HUDEP-2 (cell line): ENCODE measurements around the gene RAB12.
"Not testable (repeated sequence)": the region's sequence is repeated elsewhere in the genome, so short reads cannot be mapped to it uniquely, and the experiment has no call there.

Source experiments
- DNase-seq, 76 experiments: peaks; one replicate each; lab custom pipeline; 2025; ENCODE audit not compliant: unreplicated experiment in 76 of 76; lab: John Stamatoyannopoulos, UW

RAB12 gene

DNA sequence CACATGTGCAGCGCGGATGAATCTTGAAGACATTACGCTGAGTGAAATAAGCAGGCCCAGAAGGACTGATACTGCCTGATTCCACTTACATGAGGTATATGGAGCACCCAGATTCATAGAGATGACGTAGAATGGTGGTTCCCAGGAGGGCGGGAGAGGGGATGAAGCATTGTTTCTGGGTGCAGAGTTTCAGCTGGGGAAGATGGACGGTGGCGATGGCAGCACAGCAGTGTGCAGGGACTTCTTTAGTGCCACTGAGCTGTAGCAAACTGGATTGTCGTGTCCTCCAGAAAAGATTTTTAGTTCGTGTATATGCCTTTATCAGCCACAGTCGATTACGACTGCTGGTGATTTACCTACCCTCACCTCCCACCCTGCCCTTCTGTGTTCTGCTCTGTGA, 30.5 kb downstream of the RAB12 start:
- DNase-seq = no peak

GRCh38 chr18:8643326-8643878, 34.2 kb downstream of the RAB12 start:
- DNase-seq = no peak

DNA sequence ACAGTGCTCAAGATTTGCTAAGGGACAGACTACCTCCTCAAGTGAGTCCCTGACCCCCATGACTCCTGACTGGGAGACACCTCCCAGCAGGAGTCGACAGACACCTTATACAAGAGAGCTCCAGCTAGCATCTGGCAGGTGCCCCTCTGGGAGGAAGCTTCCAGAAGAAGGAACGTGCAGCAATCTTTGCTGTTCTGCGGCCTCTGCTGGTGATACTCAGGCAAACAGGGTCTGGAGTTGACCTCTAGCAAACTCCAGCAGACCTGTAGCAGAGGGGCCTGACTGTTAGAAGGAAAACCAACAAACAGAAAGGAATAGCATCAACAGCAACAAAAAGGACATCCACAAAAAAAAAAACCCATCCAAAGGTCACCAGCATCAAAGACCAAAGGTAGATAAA, 38.1 kb downstream of the RAB12 start:
- DNase-seq = not testable (repeated sequence)

GRCh38 chr18:8651478-8652261, 42.4 kb downstream of the RAB12 start:
- not testable (repeated sequence) for DNase-seq

GRCh38 chr18:8654503-8655451, 45.5 kb downstream of the RAB12 start:
- DNase-seq = peak in 4 of 76 experiments; percentile 24 to 45 (median 32)

GRCh38 chr18:8656232-8656631, 47.0 kb downstream of the RAB12 start:
- no peak for DNase-seq

GRCh38 chr18:8657050-8657820, 48.0 kb downstream of the RAB12 start:
- DNase-seq = no peak

- no peak for DNase-seq
Observed at GRCh38 chr18:8657873-8658470, 48.7 kb downstream of the RAB12 start.

GRCh38 chr18:8658858-8659485, 49.7 kb downstream of the RAB12 start:
- DNase-seq = no peak

DNA sequence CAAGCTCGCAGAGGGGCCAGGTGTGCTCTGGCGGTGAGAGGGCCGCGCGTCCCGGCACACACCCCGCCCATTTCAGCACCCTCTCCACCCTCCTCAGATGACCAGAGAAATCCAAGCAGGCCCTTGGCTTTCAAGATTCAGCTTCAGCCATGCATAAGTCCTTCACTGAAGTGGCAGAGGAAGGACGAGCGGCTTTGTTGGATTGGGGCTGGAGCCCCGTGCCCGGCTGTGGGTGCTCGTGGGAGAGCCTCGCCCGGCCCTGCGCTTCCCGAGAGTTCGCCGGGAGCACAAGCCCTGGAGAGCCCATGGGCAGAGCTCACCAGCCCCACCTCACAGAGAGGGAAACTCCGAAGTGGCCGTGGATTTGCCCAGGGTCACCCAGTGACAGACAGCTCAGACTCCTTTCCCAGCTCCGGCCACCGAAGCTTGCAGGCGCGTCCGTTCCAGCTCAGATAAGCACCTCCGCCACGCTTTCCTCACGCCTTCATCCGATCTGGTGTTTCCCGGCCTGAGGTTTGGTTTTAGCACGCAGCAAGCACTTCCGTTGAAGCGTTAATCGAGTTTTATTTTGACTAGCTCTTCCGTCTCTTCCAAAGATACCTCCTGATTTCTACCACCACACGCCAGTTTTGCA, 50.5 kb downstream of the RAB12 start:
- DNase-seq = no peak

- DNase-seq = no peak
Observed at GRCh38 chr18:8660316-8660715, 51.1 kb downstream of the RAB12 start.

GRCh38 chr18:8661754-8662559, 52.7 kb downstream of the RAB12 start:
- no peak for DNase-seq

DNA sequence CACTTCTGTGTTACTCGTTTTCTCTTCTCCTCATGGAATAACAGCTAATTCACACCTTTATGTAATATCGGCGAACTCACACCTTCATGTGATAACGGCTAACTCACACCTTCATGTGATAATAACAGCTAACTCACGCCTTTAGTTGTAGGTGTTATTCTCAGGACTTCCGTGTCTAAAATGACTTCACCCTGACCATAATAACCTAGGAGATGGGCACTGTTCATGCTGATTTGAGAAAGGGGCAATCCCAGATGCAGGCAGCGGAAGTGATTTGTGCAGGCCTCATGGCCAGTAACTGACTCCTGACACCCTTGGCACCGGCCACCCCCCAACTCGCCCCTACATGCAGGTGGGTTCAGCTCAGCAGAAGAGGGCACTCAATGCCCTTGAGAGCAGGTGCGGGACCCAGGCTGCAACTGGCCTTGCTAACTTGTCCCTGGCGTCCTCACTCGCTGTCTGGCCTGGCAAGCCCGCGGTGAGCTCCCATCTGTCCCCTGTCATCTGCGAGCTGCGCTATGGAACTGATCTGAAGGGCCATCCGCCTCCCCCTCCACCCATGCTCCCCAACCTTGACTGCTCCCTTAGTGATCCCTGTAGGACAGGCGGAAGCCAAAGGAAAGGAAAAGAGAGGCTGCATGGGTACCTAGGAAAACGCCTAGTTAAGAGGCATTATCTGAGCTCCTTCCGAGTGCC, 53.5 kb downstream of the RAB12 start:
- DNase-seq = no peak

DNA sequence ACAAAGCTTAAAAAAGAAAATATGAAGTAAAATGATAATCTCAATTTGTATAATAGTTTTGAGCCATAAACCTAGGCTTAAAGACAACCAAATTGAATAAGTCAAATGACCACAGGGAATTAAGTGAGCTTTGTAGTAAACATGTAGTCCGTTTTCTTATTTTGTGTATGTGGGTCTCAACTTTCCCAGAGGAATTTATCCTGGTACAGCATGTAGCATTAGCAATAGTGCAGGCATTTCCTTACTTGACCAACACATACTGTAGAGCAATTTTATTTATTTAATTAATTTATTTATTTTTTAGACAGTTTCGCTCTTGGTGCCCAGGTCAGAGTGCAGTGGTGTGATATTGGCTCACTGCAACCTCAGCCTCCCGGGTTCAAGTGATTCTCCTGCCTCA, 58.6 kb downstream of the RAB12 start:
- no peak for DNase-seq

DNA sequence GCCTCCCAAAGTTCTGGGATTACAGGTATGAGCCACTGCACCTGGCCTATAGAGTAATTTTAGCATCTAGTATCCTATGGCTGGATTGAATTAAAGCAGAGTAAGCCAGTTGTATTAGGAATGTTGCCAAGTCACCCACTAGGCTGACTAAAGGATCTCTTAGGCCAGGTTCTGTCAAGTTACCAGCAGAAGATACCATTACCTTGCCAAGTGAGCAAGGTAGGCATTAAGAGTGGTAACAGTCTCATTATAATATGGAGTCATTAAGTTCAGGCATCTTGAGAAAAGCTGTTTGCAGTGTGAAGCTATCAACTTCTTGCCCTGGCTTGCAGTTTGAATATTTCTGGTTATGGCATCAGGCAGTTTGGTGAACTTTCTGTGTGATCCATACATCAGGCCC, 59.1 kb downstream of the RAB12 start:
- DNase-seq = no peak

DNA sequence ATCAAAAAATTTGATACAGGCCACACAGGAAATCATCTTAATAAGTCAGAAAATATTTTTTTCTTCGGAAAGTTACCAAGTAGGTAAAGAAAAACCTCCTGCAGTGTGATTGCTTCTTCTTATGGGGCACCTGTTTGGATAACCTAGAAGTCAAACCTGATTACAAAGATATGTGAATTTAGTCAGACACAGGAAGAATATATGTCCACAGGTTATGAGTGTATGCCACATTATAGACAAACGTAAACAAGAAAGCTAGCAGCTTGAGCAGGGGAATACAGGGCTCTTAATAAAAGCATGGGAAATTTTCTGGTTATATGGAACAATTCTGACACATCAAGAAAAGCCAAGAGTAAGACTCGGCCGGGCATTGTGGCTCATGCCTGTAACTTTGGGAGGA, 60.3 kb downstream of the RAB12 start:
- DNase-seq = no peak

- no peak for DNase-seq
Observed at GRCh38 chr18:8673256-8674209, 64.3 kb downstream of the RAB12 start.
